Measurements from ENCODE around the gene PRR5L.

DNA sequence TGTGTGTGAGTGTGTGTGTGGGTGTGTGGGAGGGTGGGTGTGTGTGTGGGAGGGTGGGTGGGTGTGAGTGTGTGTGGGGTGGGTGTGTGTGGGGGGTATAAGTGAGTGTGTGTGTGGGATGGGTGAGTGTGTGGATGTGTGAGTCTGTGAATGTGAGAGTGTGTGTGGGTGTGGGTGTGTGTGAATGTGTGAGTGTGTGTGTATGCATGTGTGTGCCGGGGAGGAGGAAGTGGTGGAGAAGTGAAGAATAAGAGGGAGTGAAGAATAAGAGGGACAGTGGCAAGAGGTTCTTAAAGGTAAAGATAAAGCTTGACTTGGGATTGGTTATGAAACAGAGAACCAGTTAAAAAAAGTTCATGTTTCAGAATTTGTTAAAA is 54.0 kb downstream of the PRR5L start:
- TF ChIP-seq, protein P1, sequence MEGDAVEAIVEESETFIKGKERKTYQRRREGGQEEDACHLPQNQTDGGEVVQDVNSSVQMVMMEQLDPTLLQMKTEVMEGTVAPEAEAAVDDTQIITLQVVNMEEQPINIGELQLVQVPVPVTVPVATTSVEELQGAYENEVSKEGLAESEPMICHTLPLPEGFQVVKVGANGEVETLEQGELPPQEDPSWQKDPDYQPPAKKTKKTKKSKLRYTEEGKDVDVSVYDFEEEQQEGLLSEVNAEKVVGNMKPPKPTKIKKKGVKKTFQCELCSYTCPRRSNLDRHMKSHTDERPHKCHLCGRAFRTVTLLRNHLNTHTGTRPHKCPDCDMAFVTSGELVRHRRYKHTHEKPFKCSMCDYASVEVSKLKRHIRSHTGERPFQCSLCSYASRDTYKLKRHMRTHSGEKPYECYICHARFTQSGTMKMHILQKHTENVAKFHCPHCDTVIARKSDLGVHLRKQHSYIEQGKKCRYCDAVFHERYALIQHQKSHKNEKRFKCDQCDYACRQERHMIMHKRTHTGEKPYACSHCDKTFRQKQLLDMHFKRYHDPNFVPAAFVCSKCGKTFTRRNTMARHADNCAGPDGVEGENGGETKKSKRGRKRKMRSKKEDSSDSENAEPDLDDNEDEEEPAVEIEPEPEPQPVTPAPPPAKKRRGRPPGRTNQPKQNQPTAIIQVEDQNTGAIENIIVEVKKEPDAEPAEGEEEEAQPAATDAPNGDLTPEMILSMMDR (IDR thresholded peaks at IDR 0.05; ENCODE audit: low read depth, low read length, poor library complexity, severe bottlenecking): no peak
- no peak for TF ChIP-seq EZH2phosphoT487 (IDR thresholded peaks at IDR 0.05; ENCODE audit: borderline replicate concordance, low read length)
